CD8-positive, alpha-beta memory T cell (primary cell): ENCODE measurements around the gene OR5K2. TPM values are rescaled to one million over a fixed set of nuclear protein-coding genes. Genes with fewer than 3 reads are reported as not detected.

Experiments
- CTCF ChIA-PET: fragments of 350-600 bp; sonication (Branson Sonifier 250); formaldehyde crosslinking; loops from one replicate; lab custom pipeline; 2021; ENCODE audit warnings: antibody characterized with exemption; lab: Charles Lee
- POLR2A ChIA-PET: fragments of 350-600 bp; sonication (Branson Sonifier 250); formaldehyde crosslinking; loops from one replicate; lab custom pipeline; 2021; ENCODE audit warnings: antibody characterized with exemption; lab: Charles Lee
- DNase-seq, 5 donors: peaks; one replicate each; pipeline versions ENCODE4 v3.0.0 to v3.0.0-alpha.2; 2020 to 2022; ENCODE audit warnings: mixed read lengths in 1 of 5
- H3K27ac ChIP-seq: one replicate; pipeline ENCODE4 v1.7.0; 2013; ENCODE audit warnings: low read depth, mild to moderate bottlenecking, low read length, moderate library complexity
- H3K27me3 ChIP-seq: 2 replicates; pipeline ENCODE4 v1.7.0; 2013; ENCODE audit warnings: low read length, mild to moderate bottlenecking; ENCODE audit not compliant: insufficient read depth, poor library complexity, severe bottlenecking
- H3K36me3 ChIP-seq: 2 replicates; pipeline ENCODE4 v1.7.0; 2013; ENCODE audit warnings: mild to moderate bottlenecking, low read length, moderate library complexity; ENCODE audit not compliant: insufficient read depth
- H3K4me1 ChIP-seq: 2 replicates; pipeline ENCODE4 v1.7.0; 2013; ENCODE audit warnings: mild to moderate bottlenecking, low read length, moderate library complexity; ENCODE audit not compliant: insufficient read depth
- H3K4me3 ChIP-seq: 2 replicates; pipeline ENCODE4 v1.7.0; 2013; ENCODE audit warnings: mild to moderate bottlenecking, low read length
- H3K9me3 ChIP-seq: 2 replicates; pipeline ENCODE4 v1.7.0; 2013; ENCODE audit warnings: mild to moderate bottlenecking, low read length
- H3K27ac Mint-ChIP-seq, 8 donors: one replicate each; pipeline ENCODE4 v1.8.0; 2020 to 2021; ENCODE audit warnings: mixed read lengths in 8 of 8, mild to moderate bottlenecking in 6 of 8, inconsistent platforms in 3 of 8, moderate library complexity in 3 of 8
- H3K27me3 Mint-ChIP-seq, 2 donors: one replicate each; pipeline ENCODE4 v1.8.0; 2020 to 2021; ENCODE audit warnings: mixed read lengths in 2 of 2, mild to moderate bottlenecking in 1 of 2, moderate library complexity in 1 of 2
- H3K36me3 Mint-ChIP-seq, 3 donors: one replicate each; pipeline ENCODE4 v1.8.0; 2020 to 2021; ENCODE audit warnings: mixed read lengths in 3 of 3, inconsistent platforms in 1 of 3, mild to moderate bottlenecking in 1 of 3
- H3K4me1 Mint-ChIP-seq, 3 donors: one replicate each; pipeline ENCODE4 v1.8.0; 2020 to 2021; ENCODE audit warnings: mixed read lengths in 3 of 3, inconsistent platforms in 1 of 3, mild to moderate bottlenecking in 1 of 3
- H3K4me3 Mint-ChIP-seq, 7 donors: one replicate each; pipeline ENCODE4 v1.8.0; 2020 to 2021; ENCODE audit warnings: mixed read lengths in 7 of 7, mild to moderate bottlenecking in 6 of 7, moderate library complexity in 4 of 7, inconsistent platforms in 2 of 7
- H3K9me3 Mint-ChIP-seq, 5 donors: one replicate each; pipeline ENCODE4 v1.8.0; 2020 to 2022; ENCODE audit warnings: mixed read lengths in 5 of 5, mild to moderate bottlenecking in 3 of 5, moderate library complexity in 2 of 5, inconsistent platforms in 1 of 5
- polyA plus RNA-seq: library from polyadenylated mRNA; unstranded; fragments of 300-500 nt; fragmentation: Illumina TruSeq; gene quantifications from one replicate; pipeline ENCODE4 v1.2.3, GENCODE V29; 2021
- total RNA-seq, 2 experiments: library from RNA; stranded (reverse); gene quantifications; one replicate each; pipeline ENCODE4 v1.2.3, GENCODE V29; 2021

Gene OR5K2
- total and polyA plus RNA-seq, 3 experiments from 2014 or later, result not detected

GRCh38 chr3:98482717-98483482, 14.6 kb upstream of the OR5K2 start:
- no peaks in the 10 kb centered on the region for H3K36me3 ChIP-seq
- Mint-ChIP-seq H3K4me1 (no peaks in the 10 kb centered on the region), H3K4me3 (no peak overlapping the region), H3K27ac (peak overlapping the region in 1 of 8 donors; percentile 61), H3K9me3 (peaks cover 23 to 50% (median 35%) of the 10 kb centered on the region in 5 donors), H3K27me3 (peaks cover 0 to 2% of the 10 kb centered on the region in 2 donors), H3K36me3 (peaks cover 9 to 43% (median 10%) of the 10 kb centered on the region in 3 donors)
- no peaks in the 10 kb centered on the region for H3K27me3 ChIP-seq
- no peak overlapping the region for H3K27ac ChIP-seq
- H3K9me3 ChIP-seq, result no peaks in the 10 kb centered on the region
- ChIA-PET POLR2A (no interaction called here), CTCF (interaction anchor here (1.6 kb wide), 1 partner anchor 90 kb away, joined by 3 read pairs; no protein-coding TSS in a partner anchor)
- H3K4me3 ChIP-seq, result no peak overlapping the region
- no peaks in the 10 kb centered on the region for H3K4me1 ChIP-seq
- DNase-seq, result no peak

- H3K36me3 Mint-ChIP-seq, result peaks cover 10 to 50% (median 12%) of the 10 kb centered on the region in 3 donors
- no peak overlapping the region for H3K27ac Mint-ChIP-seq
- no peaks in the 10 kb centered on the region for H3K4me1 ChIP-seq
- no peak for DNase-seq
- peaks cover 30 to 55% (median 42%) of the 10 kb centered on the region in 5 donors for H3K9me3 Mint-ChIP-seq
- peaks cover 0 to 2% of the 10 kb centered on the region in 2 donors for H3K27me3 Mint-ChIP-seq
- ChIA-PET CTCF (no interaction called here), POLR2A (no interaction called here)
- no peaks in the 10 kb centered on the region for H3K27me3 ChIP-seq
- H3K27ac ChIP-seq, result no peak overlapping the region
- no peak overlapping the region for H3K4me3 ChIP-seq
- H3K4me3 Mint-ChIP-seq, result no peak overlapping the region
- H3K9me3 ChIP-seq, result no peaks in the 10 kb centered on the region
- H3K36me3 ChIP-seq, result no peaks in the 10 kb centered on the region
- H3K4me1 Mint-ChIP-seq, result no peaks in the 10 kb centered on the region
Observed at GRCh38 chr3:98483626-98484025, 13.9 kb upstream of the OR5K2 start.

GRCh38 chr3:98500019-98500418, 2.5 kb downstream of the OR5K2 start:
- peaks cover 10 to 28% (median 22%) of the 10 kb centered on the region in 3 donors for H3K4me1 Mint-ChIP-seq
- POLR2A ChIA-PET, result no interaction called here
- no peaks in the 10 kb centered on the region for H3K27me3 Mint-ChIP-seq
- no peak overlapping the region for H3K4me3 Mint-ChIP-seq
- Histone ChIP-seq H3K27me3 (no peaks in the 10 kb centered on the region), H3K27ac (no peak overlapping the region), H3K4me3 (no peak overlapping the region), H3K9me3 (no peaks in the 10 kb centered on the region), H3K4me1 (no peaks in the 10 kb centered on the region), H3K36me3 (no peaks in the 10 kb centered on the region)
- H3K9me3 Mint-ChIP-seq, result no peaks in the 10 kb centered on the region
- H3K36me3 Mint-ChIP-seq, result peaks cover 3 to 8% (median 6%) of the 10 kb centered on the region in 3 donors
- no peak for DNase-seq
- CTCF ChIA-PET, result no interaction called here
- peak overlapping the region in 1 of 8 donors; percentile 24 for H3K27ac Mint-ChIP-seq

DNA sequence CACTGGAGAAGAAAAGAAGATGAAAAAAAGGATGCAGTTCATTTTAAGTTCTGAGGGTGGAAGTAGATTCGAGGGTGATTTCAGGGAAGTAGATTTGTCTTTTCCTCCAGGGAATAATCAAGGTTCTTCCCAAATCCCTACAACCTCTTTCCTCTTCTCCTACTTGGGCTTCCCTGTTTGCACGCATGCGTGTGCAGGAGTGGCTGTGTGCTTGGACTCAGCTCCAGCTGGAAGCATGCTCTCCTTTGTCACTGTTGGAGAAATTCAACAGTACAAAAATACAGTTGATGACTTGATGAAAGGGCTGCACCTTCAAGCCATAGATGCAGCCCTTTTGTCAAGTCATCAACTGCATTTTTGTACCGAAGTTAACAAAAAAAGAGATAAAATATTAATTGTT, 3.8 kb downstream of the OR5K2 start:
- Histone ChIP-seq H3K4me1 (no peaks in the 10 kb centered on the region), H3K27ac (no peak overlapping the region), H3K27me3 (no peaks in the 10 kb centered on the region), H3K36me3 (no peaks in the 10 kb centered on the region), H3K4me3 (no peak overlapping the region), H3K9me3 (no peaks in the 10 kb centered on the region)
- Mint-ChIP-seq H3K27me3 (no peaks in the 10 kb centered on the region), H3K27ac (peak overlapping the region in 1 of 8 donors; percentile 45), H3K4me1 (peaks cover 10 to 31% (median 22%) of the 10 kb centered on the region in 3 donors), H3K9me3 (no peaks in the 10 kb centered on the region), H3K36me3 (peaks cover 7 to 11% (median 10%) of the 10 kb centered on the region in 3 donors), H3K4me3 (no peak overlapping the region)
- ChIA-PET CTCF (interaction anchor here (1.0 kb wide), 1 partner anchor 71 kb away, joined by 4 read pairs; no protein-coding TSS in a partner anchor), POLR2A (interaction anchor here (0.6 kb wide), 1 partner anchor 62 kb away, joined by 3 read pairs; no protein-coding TSS in a partner anchor)
- DNase-seq, result no peak

- H3K4me3 ChIP-seq, result no peak overlapping the region
- H3K36me3 Mint-ChIP-seq, result peaks cover 15 to 18% (median 17%) of the 10 kb centered on the region in 3 donors
- no peaks in the 10 kb centered on the region for H3K4me1 ChIP-seq
- peaks cover 10 to 36% (median 22%) of the 10 kb centered on the region in 3 donors for H3K4me1 Mint-ChIP-seq
- no peak for DNase-seq
- H3K27ac ChIP-seq, result no peak overlapping the region
- H3K36me3 ChIP-seq, result no peaks in the 10 kb centered on the region
- peak overlapping the region in 4 of 8 donors; percentile 3 to 89 (median 18) for H3K27ac Mint-ChIP-seq
- H3K27me3 ChIP-seq, result no peaks in the 10 kb centered on the region
- no peaks in the 10 kb centered on the region for H3K27me3 Mint-ChIP-seq
- no peaks in the 10 kb centered on the region for H3K9me3 ChIP-seq
- no peaks in the 10 kb centered on the region for H3K9me3 Mint-ChIP-seq
- no peak overlapping the region for H3K4me3 Mint-ChIP-seq
- ChIA-PET POLR2A (no interaction called here), CTCF (interaction anchor here (1.0 kb wide), 1 partner anchor 71 kb away, joined by 4 read pairs; no protein-coding TSS in a partner anchor)
Observed at GRCh38 chr3:98501863-98502576, 4.5 kb downstream of the OR5K2 start.

DNA sequence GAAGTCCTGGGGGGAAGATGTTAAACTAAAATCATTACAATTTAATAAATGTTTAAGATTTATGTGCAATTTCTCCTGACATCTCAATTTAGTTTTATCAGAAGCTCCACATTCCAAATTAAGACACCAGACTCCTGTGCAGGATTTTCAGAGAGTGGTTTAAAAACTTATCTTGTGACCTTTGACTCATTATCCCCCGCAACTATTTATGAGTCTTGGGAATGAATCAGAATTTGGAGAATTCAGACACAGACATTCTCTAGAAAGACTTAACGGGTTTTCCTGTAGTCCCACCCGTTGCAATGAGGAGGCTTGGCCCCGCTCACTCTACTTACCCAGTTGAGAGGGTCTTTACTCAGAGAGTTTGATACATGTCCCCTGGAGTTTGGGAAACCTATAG, 7.1 kb downstream of the OR5K2 start:
- H3K27ac Mint-ChIP-seq, result peak overlapping the region in 1 of 8 donors; percentile 58
- H3K9me3 Mint-ChIP-seq, result no peaks in the 10 kb centered on the region
- Histone ChIP-seq H3K27me3 (no peaks in the 10 kb centered on the region), H3K9me3 (no peaks in the 10 kb centered on the region), H3K27ac (no peak overlapping the region), H3K36me3 (no peaks in the 10 kb centered on the region), H3K4me3 (no peak overlapping the region), H3K4me1 (no peaks in the 10 kb centered on the region)
- H3K27me3 Mint-ChIP-seq, result no peaks in the 10 kb centered on the region
- peaks cover 26 to 35% (median 29%) of the 10 kb centered on the region in 3 donors for H3K36me3 Mint-ChIP-seq
- POLR2A ChIA-PET, result no interaction called here
- peaks cover 25 to 55% (median 39%) of the 10 kb centered on the region in 3 donors for H3K4me1 Mint-ChIP-seq
- no peak for DNase-seq
- no peak overlapping the region for H3K4me3 Mint-ChIP-seq
- CTCF ChIA-PET, result no interaction called here

DNA sequence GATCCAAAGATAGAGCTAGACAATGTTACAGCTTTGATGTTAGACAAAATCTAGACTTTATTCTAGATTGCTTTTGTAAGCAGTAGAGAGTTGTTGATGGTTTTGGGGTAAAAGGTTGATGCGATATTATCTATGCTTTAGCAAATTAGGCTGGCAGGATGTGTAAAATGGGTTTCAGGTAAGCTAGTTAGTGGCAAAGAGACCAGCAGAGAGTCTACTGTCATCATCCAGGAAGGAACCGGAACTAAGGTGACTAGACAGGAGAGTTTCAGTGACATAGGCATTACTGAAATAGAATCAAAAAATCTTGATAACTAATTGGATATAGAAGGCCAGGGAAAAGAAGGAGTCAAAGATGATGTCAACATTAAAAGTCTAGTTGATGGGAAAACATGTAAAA, 11.1 kb downstream of the OR5K2 start:
- no peaks in the 10 kb centered on the region for H3K27me3 Mint-ChIP-seq
- Histone ChIP-seq H3K9me3 (no peaks in the 10 kb centered on the region), H3K27ac (no peak overlapping the region), H3K36me3 (no peaks in the 10 kb centered on the region), H3K27me3 (no peaks in the 10 kb centered on the region), H3K4me3 (no peak overlapping the region), H3K4me1 (no peaks in the 10 kb centered on the region)
- peak overlapping the region in 7 of 8 donors; percentile 11 to 81 (median 52) for H3K27ac Mint-ChIP-seq
- H3K4me1 Mint-ChIP-seq, result peaks cover 35 to 72% (median 61%) of the 10 kb centered on the region in 3 donors
- ChIA-PET CTCF (interaction anchor here (1.2 to 1.8 kb wide), 2 partner anchors 57 to 64 kb away, joined by 3 to 5 read pairs; no protein-coding TSS in a partner anchor), POLR2A (interaction anchor here (0.7 to 2.1 kb wide), 5 partner anchors 14 to 76 kb away, joined by 3 to 5 read pairs (median 3); partner anchors contain the start of gene CLDND1)
- H3K36me3 Mint-ChIP-seq, result peaks cover 35 to 66% (median 40%) of the 10 kb centered on the region in 3 donors
- no peaks in the 10 kb centered on the region for H3K9me3 Mint-ChIP-seq
- no peak for DNase-seq
- H3K4me3 Mint-ChIP-seq, result no peak overlapping the region
